ENCODE results near the gene FGF12.

FGF12 gene

DNA sequence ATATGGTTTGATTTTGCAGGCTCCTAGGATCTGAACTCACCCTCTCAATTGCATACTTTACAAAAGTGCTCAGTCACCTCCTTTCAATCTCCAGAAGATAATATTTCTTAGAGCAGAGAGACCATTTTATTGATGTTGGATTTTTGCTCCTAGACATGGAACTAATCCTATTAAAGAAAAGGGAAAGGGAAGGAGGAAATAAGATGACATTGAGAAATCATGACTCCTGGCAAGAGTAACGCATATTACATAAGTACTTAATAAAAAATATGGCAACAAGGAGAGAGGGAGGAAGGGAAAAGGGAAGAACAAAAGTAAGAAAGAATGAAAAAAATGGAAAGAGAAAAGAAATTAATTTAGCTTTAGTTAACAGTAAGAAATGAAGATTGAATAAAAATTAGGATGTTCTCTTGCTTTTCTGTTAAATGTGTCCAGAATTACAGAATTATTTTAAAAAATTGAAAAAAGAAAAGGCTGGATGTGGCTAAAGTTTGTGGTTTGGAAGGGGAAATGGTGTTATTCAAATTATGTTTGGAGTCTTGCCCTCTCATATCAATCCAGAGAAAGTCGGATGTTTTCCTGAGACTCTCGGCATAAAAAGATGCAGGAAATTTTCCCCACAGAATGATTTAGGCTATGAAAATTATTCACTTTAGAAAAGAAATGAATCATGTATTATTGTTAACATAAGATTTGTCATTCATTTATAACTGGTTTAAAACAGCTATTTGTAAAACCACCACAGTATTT lies 474.0 kb downstream of the FGF12 start:
- H3K27me3 ChIP-seq (ENCODE audit: insufficient read depth, poor library complexity, severe bottlenecking), result peaks cover 6% of the 10 kb centered on the region
- TF ChIP-seq CTCF (IDR thresholded peaks at IDR 0.05; ENCODE audit: poor library complexity, severe bottlenecking), result no peak
- H3K9me3 ChIP-seq (ENCODE audit: severe bottlenecking), result no peaks in the 10 kb centered on the region
- no peak for ATAC-seq (ENCODE audit: low read depth)
- H3K36me3 ChIP-seq (ENCODE audit: low read depth), result no peaks in the 10 kb centered on the region
- H3K27ac ChIP-seq (ENCODE audit: poor library complexity, severe bottlenecking), result no peak overlapping the region
- no peaks in the 10 kb centered on the region for H3K4me1 ChIP-seq (ENCODE audit: insufficient read depth, poor library complexity, severe bottlenecking)
- no peak overlapping the region for H3K4me3 ChIP-seq (ENCODE audit: severe bottlenecking)
- no peak for DNase-seq (ENCODE audit: low spot score)

- Histone ChIP-seq H3K4me3 (ENCODE audit: severe bottlenecking) (no peak overlapping the region), H3K27me3 (ENCODE audit: insufficient read depth, poor library complexity, severe bottlenecking) (no peaks in the 10 kb centered on the region), H3K27ac (ENCODE audit: poor library complexity, severe bottlenecking) (no peak overlapping the region), H3K36me3 (ENCODE audit: low read depth) (no peaks in the 10 kb centered on the region), H3K9me3 (ENCODE audit: severe bottlenecking) (no peaks in the 10 kb centered on the region), H3K4me1 (ENCODE audit: insufficient read depth, poor library complexity, severe bottlenecking) (no peaks in the 10 kb centered on the region)
- no peak for TF ChIP-seq CTCF (IDR thresholded peaks at IDR 0.05; ENCODE audit: poor library complexity, severe bottlenecking)
- no peak for ATAC-seq (ENCODE audit: low read depth)
- DNase-seq (ENCODE audit: low spot score), result no peak
These were observed 477.8 kb downstream of the FGF12 start for GRCh38 chr3:192249516-192249915.

GRCh38 chr3:192246847-192247559 lies 480.3 kb downstream of the FGF12 start:
- TF ChIP-seq CTCF (IDR thresholded peaks at IDR 0.05; ENCODE audit: poor library complexity, severe bottlenecking), result no peak
- H3K4me1 ChIP-seq (ENCODE audit: insufficient read depth, poor library complexity, severe bottlenecking), result no peaks in the 10 kb centered on the region
- no peak overlapping the region for H3K4me3 ChIP-seq (ENCODE audit: severe bottlenecking)
- no peaks in the 10 kb centered on the region for H3K36me3 ChIP-seq (ENCODE audit: low read depth)
- DNase-seq (ENCODE audit: low spot score) (no peak), ATAC-seq (ENCODE audit: low read depth) (no peak)
- H3K27me3 ChIP-seq (ENCODE audit: insufficient read depth, poor library complexity, severe bottlenecking), result no peaks in the 10 kb centered on the region
- H3K27ac ChIP-seq (ENCODE audit: poor library complexity, severe bottlenecking), result no peak overlapping the region
- H3K9me3 ChIP-seq (ENCODE audit: severe bottlenecking), result no peaks in the 10 kb centered on the region

- DNase-seq (ENCODE audit: low spot score) (no peak), ATAC-seq (ENCODE audit: low read depth) (no peak)
- no peak for TF ChIP-seq CTCF (IDR thresholded peaks at IDR 0.05; ENCODE audit: poor library complexity, severe bottlenecking)
- H3K9me3 ChIP-seq (ENCODE audit: severe bottlenecking), result no peaks in the 10 kb centered on the region
- no peaks in the 10 kb centered on the region for H3K36me3 ChIP-seq (ENCODE audit: low read depth)
- no peaks in the 10 kb centered on the region for H3K4me1 ChIP-seq (ENCODE audit: insufficient read depth, poor library complexity, severe bottlenecking)
- H3K27me3 ChIP-seq (ENCODE audit: insufficient read depth, poor library complexity, severe bottlenecking), result peaks cover 4% of the 10 kb centered on the region
- H3K27ac ChIP-seq (ENCODE audit: poor library complexity, severe bottlenecking), result no peak overlapping the region
- no peak overlapping the region for H3K4me3 ChIP-seq (ENCODE audit: severe bottlenecking)
These were observed 482.8 kb downstream of the FGF12 start for GRCh38 chr3:192244591-192244990.

DNA sequence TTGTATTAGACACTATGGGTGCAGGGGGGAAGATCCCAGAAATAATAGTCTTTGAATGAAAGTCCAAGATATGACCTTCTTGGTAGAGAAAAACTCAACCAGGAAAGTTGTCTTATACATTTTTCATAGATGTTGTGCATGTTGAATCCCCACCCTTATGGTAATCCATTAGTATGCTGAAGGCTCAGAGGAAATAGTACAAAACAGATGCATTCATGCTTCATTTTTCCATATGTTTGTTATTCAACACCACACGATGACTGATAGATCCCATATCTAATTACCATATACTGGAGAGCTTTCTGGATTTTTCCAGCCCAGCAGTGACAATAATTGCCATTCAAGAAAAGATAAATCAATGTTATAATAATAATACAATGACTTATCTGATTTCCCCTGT lies 487.4 kb downstream of the FGF12 start:
- no peak overlapping the region for H3K4me3 ChIP-seq (ENCODE audit: severe bottlenecking)
- H3K36me3 ChIP-seq (ENCODE audit: low read depth), result no peaks in the 10 kb centered on the region
- peaks cover 4% of the 10 kb centered on the region for H3K27me3 ChIP-seq (ENCODE audit: insufficient read depth, poor library complexity, severe bottlenecking)
- H3K4me1 ChIP-seq (ENCODE audit: insufficient read depth, poor library complexity, severe bottlenecking), result no peaks in the 10 kb centered on the region
- H3K27ac ChIP-seq (ENCODE audit: poor library complexity, severe bottlenecking), result no peak overlapping the region
- no peak for TF ChIP-seq CTCF (IDR thresholded peaks at IDR 0.05; ENCODE audit: poor library complexity, severe bottlenecking)
- no peaks in the 10 kb centered on the region for H3K9me3 ChIP-seq (ENCODE audit: severe bottlenecking)
- DNase-seq (ENCODE audit: low spot score) (no peak), ATAC-seq (ENCODE audit: low read depth) (no peak)
